SK-N-SH (cell line): Measurements from ENCODE around the gene CBX3. TPM values are rescaled to one million over a fixed set of nuclear protein-coding genes. Genes with fewer than 3 reads are reported as not detected.

ENCODE experiments used
- CTCF ChIA-PET: fragments of 300-600, 350-600 bp; formaldehyde crosslinking; extraction: SDS; loops from one replicate; lab custom pipeline; 2021; lab: Yijun Ruan, JAX
- POLR2A ChIA-PET: fragments of 350-600 bp; sonication (Branson Sonifier 250); formaldehyde crosslinking; extraction: SDS; loops from one replicate; lab custom pipeline; 2020; ENCODE audit warnings: antibody characterized with exemption, inconsistent platforms; lab: Yijun Ruan, JAX
- DNase-seq: peaks from one replicate; pipeline ENCODE4 v3.0.0; 2012
- H2AFZ ChIP-seq: fragments of 200-600 bp; sonication (generic); 2 replicates; pipeline ENCODE4 v1.8.1; 2016; ENCODE audit warnings: antibody characterized with exemption, mild to moderate bottlenecking, low read depth
- H3F3A ChIP-seq: fragments of 200-600 bp; sonication (generic); replicated peaks from 2 replicates; pipeline ENCODE3; 2016; ENCODE audit warnings: antibody characterized with exemption, mild to moderate bottlenecking; ENCODE audit not compliant: insufficient read depth
- H3K27ac ChIP-seq, 2 experiments: fragments of 200-500 bp in 1 of 2; fragments of 200-600 bp in 1 of 2; sonication (Bioruptor generic) in 1 of 2; sonication (generic), shearing (Covaris generic) in 1 of 2; 2 replicates each; pipeline versions ENCODE4 v1.5.1 to v1.6.1; 2014 to 2016; ENCODE audit warnings: low read depth in 2 of 2, inconsistent platforms in 1 of 2, low read length in 1 of 2, mild to moderate bottlenecking in 1 of 2, mixed read lengths in 1 of 2
- H3K27me3 ChIP-seq: fragments of 200-600 bp; sonication (generic), shearing (Covaris generic); 2 replicates; pipeline ENCODE4 v1.6.1; 2016; ENCODE audit warnings: mixed run types; ENCODE audit not compliant: insufficient read depth
- H3K36me3 ChIP-seq, 2 experiments: fragments of 200-500 bp in 1 of 2; fragments of 200-600 bp in 1 of 2; sonication (Bioruptor generic) in 1 of 2; sonication (generic) in 1 of 2; replicated peaks in 1 of 2; 2 replicates each; pipeline versions ENCODE3 to v1.5.1; 2014 to 2016; ENCODE audit warnings: low read length in 1 of 2, mild to moderate bottlenecking in 1 of 2; ENCODE audit not compliant: insufficient read depth in 2 of 2, control insufficient read depth in 1 of 2
- H3K4me1 ChIP-seq, 2 experiments: fragments of 200-500 bp in 1 of 2; fragments of 200-600 bp in 1 of 2; sonication (Bioruptor generic) in 1 of 2; sonication (generic), shearing (Covaris generic) in 1 of 2; 2 replicates each; pipeline versions ENCODE4 v1.5.1 to v1.6.1; 2014 to 2016; ENCODE audit warnings: low read depth in 1 of 2, low read length in 1 of 2, mixed run types in 1 of 2; ENCODE audit not compliant: insufficient read depth in 2 of 2, control insufficient read depth in 1 of 2
- H3K4me2 ChIP-seq: fragments of 200-600 bp; sonication (generic), shearing (Covaris generic); 2 replicates; pipeline ENCODE4 v1.6.1; 2017; ENCODE audit warnings: mixed run types
- H3K4me3 ChIP-seq, 2 experiments: fragments of 200-500 bp in 1 of 2; fragments of 200-600 bp in 1 of 2; sonication (Bioruptor generic) in 1 of 2; sonication (generic), shearing (Covaris generic) in 1 of 2; 2 replicates each; pipeline versions ENCODE4 v1.5.1 to v1.8.1; 2014 to 2016; ENCODE audit warnings: low read depth in 2 of 2, inconsistent platforms in 1 of 2, low read length in 1 of 2, mild to moderate bottlenecking in 1 of 2, mixed read lengths in 1 of 2, moderate library complexity in 1 of 2
- H3K79me2 ChIP-seq: fragments of 200-600 bp; sonication (generic); 2 replicates; pipeline ENCODE4 v1.8.1; 2017; ENCODE audit warnings: mild to moderate bottlenecking; ENCODE audit not compliant: insufficient read depth
- H3K9ac ChIP-seq: fragments of 200-600 bp; sonication (generic); 2 replicates; pipeline ENCODE4 v1.6.1; 2017; ENCODE audit warnings: mixed run types
- H3K9me2 ChIP-seq: fragments of 200-600 bp; sonication (generic); 2 replicates; pipeline ENCODE4 v1.6.1; 2017; ENCODE audit warnings: mixed run types
- H3K9me3 ChIP-seq: fragments of 200-600 bp; sonication (generic); 2 replicates; pipeline ENCODE4 v1.6.1; 2017; ENCODE audit warnings: mixed run types, mild to moderate bottlenecking, moderate library complexity
- H4K20me1 ChIP-seq: fragments of 200-600 bp; sonication (generic); 2 replicates; pipeline ENCODE4 v1.6.1; 2017; ENCODE audit warnings: mild to moderate bottlenecking, mixed run types; ENCODE audit not compliant: insufficient read depth
- CHD2 ChIP-seq: fragments of 150-350 bp; IDR thresholded peaks from 2 replicates; pipeline ENCODE4 v1.6.1; 2018; ENCODE audit warnings: low read length; ENCODE audit not compliant: partially characterized antibody
- CTCF ChIP-seq: fragments of 200-600 bp; sonication (generic); IDR thresholded peaks from 2 replicates; pipeline ENCODE4 v1.6.1; 2017; ENCODE audit warnings: antibody characterized with exemption, mild to moderate bottlenecking, moderate library complexity
- ELF1 ChIP-seq: IDR thresholded peaks from 2 replicates; pipeline ENCODE4 v1.4.0; 2012
- FOSL2 ChIP-seq: IDR thresholded peaks from 2 replicates; pipeline ENCODE4 v1.4.0; 2012; ENCODE audit warnings: low read depth, mild to moderate bottlenecking, moderate library complexity, borderline replicate concordance
- FOXM1 ChIP-seq: IDR thresholded peaks from 2 replicates; pipeline ENCODE4 v1.4.0; 2012; ENCODE audit warnings: low read depth, mild to moderate bottlenecking
- GABPA ChIP-seq: IDR thresholded peaks from 2 replicates; pipeline ENCODE4 v1.4.0; 2012; ENCODE audit warnings: low read depth, mild to moderate bottlenecking
- GATA2 ChIP-seq: sonication (generic); formaldehyde crosslinking; IDR thresholded peaks from 2 replicates; pipeline ENCODE4 v1.5.0; 2020; ENCODE audit warnings: mild to moderate bottlenecking, missing genetic modification reagents
- MXI1 ChIP-seq: IDR thresholded peaks from 2 replicates; pipeline ENCODE4 v1.6.1; 2012; ENCODE audit warnings: mild to moderate bottlenecking, low read depth, low read length, improper control_type of control experiment
- PBX3 ChIP-seq: IDR thresholded peaks from 2 replicates; pipeline ENCODE4; 2012
- POLR2AphosphoS5 ChIP-seq: IDR thresholded peaks from 2 replicates; pipeline ENCODE4 v1.6.1; 2012; ENCODE audit warnings: low read depth, low read length
- REST ChIP-seq: IDR thresholded peaks from 2 replicates; pipeline ENCODE4 v1.6.1; 2012; ENCODE audit warnings: mild to moderate bottlenecking, low read depth, low read length, moderate library complexity
- SIN3A ChIP-seq: IDR thresholded peaks from 2 replicates; pipeline ENCODE4 v1.6.1; 2012; ENCODE audit warnings: low read depth, mild to moderate bottlenecking, low read length, moderate library complexity, borderline replicate concordance
- USF1 ChIP-seq: IDR thresholded peaks from 2 replicates; pipeline ENCODE4 v1.4.0; 2012; ENCODE audit warnings: low read depth, borderline replicate concordance
- ZBTB33 ChIP-seq: IDR thresholded peaks from 2 replicates; pipeline ENCODE4 v1.4.0; 2012; ENCODE audit warnings: low read depth, borderline replicate concordance
- WGBS: methylation state at CpG from one replicate; pipeline ENCODE4 v1.1.6; 2017; ENCODE audit warnings: low lambda C conversion rate; 5-methylcytosine and 5-hydroxymethylcytosine counted together
- polyA plus RNA-seq, 3 experiments: library from polyadenylated mRNA; depleted of rRNA; stranded (reverse); fragments of >200 nt; gene quantifications; 2 replicates each; pipeline ENCODE4 v1.2.3, GENCODE V29; 2012

Gene CBX3
- polyA plus RNA-seq, 1 of the 3 experiments (the other 2 are of a cell fraction), result 97.0 TPM

GRCh38 chr7:26195867-26196657, 5.5 kb upstream of the CBX3 start (continued):
- TF ChIP-seq PBX3 (no peak), CTCF (no peak), USF1 (no peak), SIN3A (no peak), MXI1 (no peak), FOSL2 (no peak), CHD2 (no peak), FOXM1 (no peak), GATA2 (no peak)

GRCh38 chr7:26197153-26198115, 4.1 kb upstream of the CBX3 start:
- Histone ChIP-seq H2AFZ (no peak overlapping the region), H3K9ac (peak overlapping the region; percentile 99), H3K4me3 (peak overlapping the region; percentile 100), H3K27me3 (no peaks in the 10 kb centered on the region), H4K20me1 (peaks cover 78% of the 10 kb centered on the region), H3K79me2 (peaks cover 89% of the 10 kb centered on the region), H3K36me3 (peaks cover 64 to 72% of the 10 kb centered on the region in 2 experiments), H3F3A (peaks cover 73% of the 10 kb centered on the region), H3K27ac (peak overlapping the region; percentile 10 to 13; a peak in 3 of 4 replicates), H3K4me2 (peak overlapping the region; percentile 83), H3K4me1 (peaks cover 33 to 37% of the 10 kb centered on the region in 2 experiments), H3K9me2 (no peaks in the 10 kb centered on the region), H3K9me3 (no peaks in the 10 kb centered on the region)
- no peak for TF ChIP-seq FOXM1
- TF ChIP-seq ELF1, result no peak
- TF ChIP-seq POLR2AphosphoS5, result 0 out of 2 replicates have a peak, but pooled peaks have one; percentile 15
- TF ChIP-seq CTCF, result no peak
- no peak for TF ChIP-seq REST
- TF ChIP-seq ZBTB33, result no peak
- TF ChIP-seq GABPA, result no peak
- WGBS, result 16% methylated on average over 5 of the region's 5 CpGs
- CTCF ChIA-PET, result interaction anchor here (0.8 to 11.3 kb wide), 25 partner anchors 9 to 310 kb away, joined by 3 to 260 read pairs (median 5); no protein-coding TSS in a partner anchor
- POLR2A ChIA-PET, result interaction anchor here (1.2 to 5.7 kb wide), 3 partner anchors 9 to 305 kb away, joined by 5 to 51 read pairs (median 7); no protein-coding TSS in a partner anchor
- DNase-seq, result no peak
